Ovary (tissue), 3 donors: Measurements from ENCODE around the gene TMEM44.

Experiments
- CTCF ChIP-seq, 3 donors: fragments of 450-650 bp in 2 of 3; fragments of 200-600 bp in 1 of 3; IDR thresholded peaks; one replicate each; pipeline versions ENCODE4 v1.5.1 to v1.8.0; 2016 to 2022; ENCODE audit warnings: antibody characterized with exemption in 3 of 3, mild to moderate bottlenecking in 1 of 3
- EP300 ChIP-seq: sonication (generic); formaldehyde crosslinking; IDR thresholded peaks from one replicate; pipeline ENCODE4 v1.6.1; 2017; ENCODE audit warnings: antibody characterized with exemption
- POLR2A ChIP-seq: fragments of 450-650 bp; IDR thresholded peaks from one replicate; pipeline ENCODE4 v1.6.1; 2017; ENCODE audit warnings: antibody characterized with exemption, mild to moderate bottlenecking, moderate library complexity
- donor health status: DM: no; HTN: no; CAD: no.

GRCh38 chr3:194623449-194624290 lies 9.5 kb downstream of the TMEM44 start:
- TF ChIP-seq CTCF (IDR thresholded peaks at IDR 0.05), result no peak
- no peak for TF ChIP-seq POLR2A
- TF ChIP-seq EP300, result no peak
